ENCODE measurements around the gene TFF2.

The TFF2 gene

GRCh38 chr21:42332557-42333317 lies 18.1 kb downstream of the TFF2 start:
- no peak overlapping the region for H3K4ac ChIP-seq (ENCODE audit: low read depth, low read length)
- no peak overlapping the region for H3K23ac ChIP-seq (ENCODE audit: low read length)
- H3K4me1 ChIP-seq (ENCODE audit: control insufficient read depth, low read depth, low read length): no peaks in the 10 kb centered on the region
- no peaks in the 10 kb centered on the region for H3K27me3 ChIP-seq (ENCODE audit: insufficient read depth, low read length, poor library complexity)
- H3K4me2 ChIP-seq (ENCODE audit: low read length): no peak overlapping the region
- no peak overlapping the region for H3K27ac ChIP-seq (ENCODE audit: low read depth, low read length)
- no peak overlapping the region for H2BK15ac ChIP-seq (replicated peaks; ENCODE audit: low read depth)
- no peak overlapping the region for H4K5ac ChIP-seq (ENCODE audit: low read length)
- no peak overlapping the region for H3K4me3 ChIP-seq (ENCODE audit: low read length)
- no peak overlapping the region for H3K18ac ChIP-seq (ENCODE audit: low read length)
- H3K56ac ChIP-seq (ENCODE audit: low read length): no peak overlapping the region
- H3K36me3 ChIP-seq (ENCODE audit: control insufficient read depth, insufficient read depth, low read length): no peaks in the 10 kb centered on the region
- H3K9ac ChIP-seq (ENCODE audit: low read length): no peak overlapping the region
- H3K79me1 ChIP-seq (ENCODE audit: low read length): no peaks in the 10 kb centered on the region
- no peak overlapping the region for H2BK120ac ChIP-seq (ENCODE audit: low read depth, low read length)
- H2BK5ac ChIP-seq (ENCODE audit: low read length): no peak overlapping the region
- H2AK5ac ChIP-seq (ENCODE audit: low read length): no peak overlapping the region
- DNase-seq: no peak
- no peak overlapping the region for H4K8ac ChIP-seq (ENCODE audit: low read depth, low read length)
- no peaks in the 10 kb centered on the region for H3K79me2 ChIP-seq (ENCODE audit: control insufficient read depth, insufficient read depth, low read length)
- WGBS (ENCODE audit: extremely low coverage, insufficient coverage, low lambda C conversion rate): no CpG with 5 or more reads among the region's 5 CpGs

DNA sequence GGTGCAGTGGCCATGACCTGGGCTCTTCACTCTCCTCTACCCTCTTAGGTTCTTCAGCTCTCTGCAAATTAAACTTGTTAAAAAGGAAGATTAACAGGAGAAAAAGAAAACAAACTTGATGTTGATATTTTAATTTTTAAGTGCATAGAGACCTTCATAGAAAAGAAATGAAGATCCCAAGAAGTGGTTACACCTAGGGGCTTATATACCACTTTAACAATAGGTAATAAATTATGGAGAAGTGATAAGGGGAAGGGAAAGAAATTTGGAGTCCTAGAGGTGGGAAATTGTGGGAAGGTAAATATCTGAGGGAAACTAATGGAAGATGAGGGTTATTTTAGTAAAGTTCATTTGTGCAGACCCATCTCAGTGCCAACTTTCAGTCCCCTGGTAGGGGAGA lies 19.1 kb downstream of the TFF2 start:
- no peak overlapping the region for H4K8ac ChIP-seq (ENCODE audit: low read depth, low read length)
- H2BK15ac ChIP-seq (replicated peaks; ENCODE audit: low read depth): no peak overlapping the region
- H3K18ac ChIP-seq (ENCODE audit: low read length): no peak overlapping the region
- no peak overlapping the region for H3K4ac ChIP-seq (ENCODE audit: low read depth, low read length)
- no peaks in the 10 kb centered on the region for H3K36me3 ChIP-seq (ENCODE audit: control insufficient read depth, insufficient read depth, low read length)
- no peak overlapping the region for H2BK120ac ChIP-seq (ENCODE audit: low read depth, low read length)
- H3K27ac ChIP-seq (ENCODE audit: low read depth, low read length): no peak overlapping the region
- H3K4me2 ChIP-seq (ENCODE audit: low read length): no peak overlapping the region
- no peak overlapping the region for H2AK5ac ChIP-seq (ENCODE audit: low read length)
- no peak for DNase-seq
- no peaks in the 10 kb centered on the region for H3K79me1 ChIP-seq (ENCODE audit: low read length)
- no peaks in the 10 kb centered on the region for H3K4me1 ChIP-seq (ENCODE audit: control insufficient read depth, low read depth, low read length)
- H3K56ac ChIP-seq (ENCODE audit: low read length): no peak overlapping the region
- no peak overlapping the region for H3K4me3 ChIP-seq (ENCODE audit: low read length)
- H2BK5ac ChIP-seq (ENCODE audit: low read length): no peak overlapping the region
- no peak overlapping the region for H3K9ac ChIP-seq (ENCODE audit: low read length)
- no peaks in the 10 kb centered on the region for H3K27me3 ChIP-seq (ENCODE audit: insufficient read depth, low read length, poor library complexity)
- H3K23ac ChIP-seq (ENCODE audit: low read length): no peak overlapping the region
- H3K79me2 ChIP-seq (ENCODE audit: control insufficient read depth, insufficient read depth, low read length): no peaks in the 10 kb centered on the region
- H4K5ac ChIP-seq (ENCODE audit: low read length): no peak overlapping the region

DNA sequence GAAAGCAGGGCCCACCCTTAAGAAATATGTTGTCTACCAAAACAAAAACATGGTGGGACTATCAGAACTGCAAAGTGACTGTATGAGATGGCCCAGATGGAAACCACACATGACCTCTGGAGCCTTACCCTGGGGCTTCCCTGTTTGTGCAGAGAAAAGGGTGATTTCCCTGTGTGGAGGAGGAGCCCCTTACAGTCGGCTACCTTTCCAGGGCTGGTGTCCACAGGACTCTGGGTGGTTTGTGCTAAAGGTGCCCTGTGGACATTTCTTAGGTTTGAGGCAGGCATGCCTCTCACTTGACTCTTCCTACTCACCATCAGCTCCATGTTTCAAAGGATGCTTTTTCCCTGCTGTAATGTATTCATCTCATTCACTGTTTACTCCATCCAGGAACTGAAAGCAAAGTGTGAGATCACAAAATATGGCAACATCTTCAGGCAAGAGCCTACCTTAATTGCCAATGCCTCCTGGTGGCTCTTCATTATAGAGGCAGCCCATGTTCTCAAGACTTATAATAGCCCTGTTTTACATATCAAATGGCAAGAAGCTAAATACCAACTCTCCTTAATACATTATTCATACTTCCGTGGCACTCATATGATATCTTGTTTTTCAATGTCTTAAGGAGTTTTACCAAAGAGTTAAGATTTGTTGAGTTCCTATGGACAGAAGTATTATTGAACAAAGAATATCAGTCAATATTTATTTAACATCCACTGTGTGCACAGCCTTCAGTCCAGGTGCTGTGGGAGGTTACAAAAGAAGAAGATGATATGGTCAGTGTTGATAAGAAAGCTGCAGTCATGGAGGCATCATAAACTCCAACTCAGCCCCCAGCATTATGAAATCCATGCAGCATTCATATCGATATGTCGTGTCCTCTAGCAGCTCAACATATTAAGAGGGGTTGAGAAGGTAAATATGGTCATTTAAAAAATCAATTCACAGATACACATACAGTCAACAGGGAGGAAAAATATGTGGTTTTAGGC lies 20.1 kb downstream of the TFF2 start:
- Histone ChIP-seq H3K4me3 (ENCODE audit: low read length) (no peak overlapping the region), H4K5ac (ENCODE audit: low read length) (no peak overlapping the region), H2AK5ac (ENCODE audit: low read length) (no peak overlapping the region), H2BK120ac (ENCODE audit: low read depth, low read length) (no peak overlapping the region), H3K4me1 (ENCODE audit: control insufficient read depth, low read depth, low read length) (no peaks in the 10 kb centered on the region), H3K27me3 (ENCODE audit: insufficient read depth, low read length, poor library complexity) (no peaks in the 10 kb centered on the region), H2BK15ac (replicated peaks; ENCODE audit: low read depth) (no peak overlapping the region), H3K23ac (ENCODE audit: low read length) (no peak overlapping the region), H3K79me1 (ENCODE audit: low read length) (no peaks in the 10 kb centered on the region), H3K4me2 (ENCODE audit: low read length) (no peak overlapping the region), H3K56ac (ENCODE audit: low read length) (no peak overlapping the region), H3K4ac (ENCODE audit: low read depth, low read length) (no peak overlapping the region), H3K79me2 (ENCODE audit: control insufficient read depth, insufficient read depth, low read length) (no peaks in the 10 kb centered on the region), H3K36me3 (ENCODE audit: control insufficient read depth, insufficient read depth, low read length) (no peaks in the 10 kb centered on the region), H4K8ac (ENCODE audit: low read depth, low read length) (no peak overlapping the region), H3K9ac (ENCODE audit: low read length) (no peak overlapping the region), H3K27ac (ENCODE audit: low read depth, low read length) (no peak overlapping the region), H3K18ac (ENCODE audit: low read length) (no peak overlapping the region), H2BK5ac (ENCODE audit: low read length) (no peak overlapping the region)
- no peak for DNase-seq
- no CpG with 5 or more reads among the region's 4 CpGs for WGBS (ENCODE audit: extremely low coverage, insufficient coverage, low lambda C conversion rate)

DNA sequence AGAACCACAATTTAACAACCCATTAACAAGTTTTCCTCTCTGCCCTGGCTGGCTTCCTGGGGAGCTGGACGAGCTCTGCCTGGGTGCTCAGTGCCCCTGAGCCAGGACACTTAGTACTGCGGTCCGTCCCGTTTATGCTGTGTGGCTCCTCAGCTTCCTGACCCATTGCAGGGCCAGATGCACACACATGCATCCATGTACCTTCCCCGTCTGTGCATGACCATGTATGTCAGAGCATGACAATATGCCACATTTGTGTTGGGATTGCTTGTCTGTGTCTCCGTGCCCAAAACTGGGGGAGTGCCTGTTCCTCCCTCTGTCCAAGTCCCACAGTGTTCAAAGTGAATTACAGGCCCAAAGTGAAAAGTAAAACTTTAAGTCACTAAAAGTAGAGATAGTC lies 25.9 kb downstream of the TFF2 start:
- H4K8ac ChIP-seq (ENCODE audit: low read depth, low read length): no peak overlapping the region
- H3K56ac ChIP-seq (ENCODE audit: low read length): no peak overlapping the region
- no peak overlapping the region for H2AK5ac ChIP-seq (ENCODE audit: low read length)
- H3K79me1 ChIP-seq (ENCODE audit: low read length): no peaks in the 10 kb centered on the region
- WGBS (ENCODE audit: extremely low coverage, insufficient coverage, low lambda C conversion rate): no CpG with 5 or more reads among the region's 6 CpGs
- H3K23ac ChIP-seq (ENCODE audit: low read length): no peak overlapping the region
- H3K9ac ChIP-seq (ENCODE audit: low read length): no peak overlapping the region
- H3K4me2 ChIP-seq (ENCODE audit: low read length): no peak overlapping the region
- no peaks in the 10 kb centered on the region for H3K27me3 ChIP-seq (ENCODE audit: insufficient read depth, low read length, poor library complexity)
- no peak overlapping the region for H3K4me3 ChIP-seq (ENCODE audit: low read length)
- no peak overlapping the region for H3K18ac ChIP-seq (ENCODE audit: low read length)
- no peak overlapping the region for H2BK120ac ChIP-seq (ENCODE audit: low read depth, low read length)
- no peaks in the 10 kb centered on the region for H3K79me2 ChIP-seq (ENCODE audit: control insufficient read depth, insufficient read depth, low read length)
- no peak overlapping the region for H4K5ac ChIP-seq (ENCODE audit: low read length)
- no peaks in the 10 kb centered on the region for H3K4me1 ChIP-seq (ENCODE audit: control insufficient read depth, low read depth, low read length)
- DNase-seq: no peak
- H3K36me3 ChIP-seq (ENCODE audit: control insufficient read depth, insufficient read depth, low read length): no peaks in the 10 kb centered on the region
- H3K4ac ChIP-seq (ENCODE audit: low read depth, low read length): no peak overlapping the region
- no peak overlapping the region for H3K27ac ChIP-seq (ENCODE audit: low read depth, low read length)
- H2BK15ac ChIP-seq (replicated peaks; ENCODE audit: low read depth): no peak overlapping the region
- no peak overlapping the region for H2BK5ac ChIP-seq (ENCODE audit: low read length)

- Histone ChIP-seq H2AK5ac (ENCODE audit: low read length) (no peak overlapping the region), H2BK5ac (ENCODE audit: low read length) (no peak overlapping the region), H3K79me1 (ENCODE audit: low read length) (no peaks in the 10 kb centered on the region), H3K4me3 (ENCODE audit: low read length) (no peak overlapping the region), H4K8ac (ENCODE audit: low read depth, low read length) (no peak overlapping the region), H3K23ac (ENCODE audit: low read length) (no peak overlapping the region), H3K27me3 (ENCODE audit: insufficient read depth, low read length, poor library complexity) (no peaks in the 10 kb centered on the region), H3K56ac (ENCODE audit: low read length) (no peak overlapping the region), H3K79me2 (ENCODE audit: control insufficient read depth, insufficient read depth, low read length) (no peaks in the 10 kb centered on the region), H3K4me2 (ENCODE audit: low read length) (no peak overlapping the region), H3K9ac (ENCODE audit: low read length) (no peak overlapping the region), H3K27ac (ENCODE audit: low read depth, low read length) (no peak overlapping the region), H4K5ac (ENCODE audit: low read length) (no peak overlapping the region), H3K18ac (ENCODE audit: low read length) (no peak overlapping the region), H3K4me1 (ENCODE audit: control insufficient read depth, low read depth, low read length) (no peaks in the 10 kb centered on the region), H3K36me3 (ENCODE audit: control insufficient read depth, insufficient read depth, low read length) (no peaks in the 10 kb centered on the region), H3K4ac (ENCODE audit: low read depth, low read length) (no peak overlapping the region), H2BK120ac (ENCODE audit: low read depth, low read length) (no peak overlapping the region), H2BK15ac (replicated peaks; ENCODE audit: low read depth) (no peak overlapping the region)
- no CpG with 5 or more reads among the region's 4 CpGs for WGBS (ENCODE audit: extremely low coverage, insufficient coverage, low lambda C conversion rate)
- DNase-seq: no peak
Observed at GRCh38 chr21:42321845-42322244, 28.9 kb downstream of the TFF2 start.
